Neural crest cell (in vitro differentiated cells): ENCODE results near the gene CDR2L. TPM values are rescaled to one million over a fixed set of nuclear protein-coding genes. Genes with fewer than 3 reads are reported as not detected.

Source experiments
- DNase-seq: peaks from one replicate; pipeline ENCODE4 v3.0.0; 2021; ENCODE audit warnings: low read depth, mixed read lengths, low spot score
- H3K27ac Mint-ChIP-seq: one replicate; pipeline ENCODE4 v1.8.0; 2021; ENCODE audit warnings: mild to moderate bottlenecking, mixed read lengths; ENCODE audit not compliant: unreplicated experiment
- H3K27me3 Mint-ChIP-seq: 2 replicates; pipeline ENCODE4 v1.8.0; 2021; ENCODE audit warnings: low read depth, mild to moderate bottlenecking, mixed read lengths
- H3K36me3 Mint-ChIP-seq: 2 replicates; pipeline ENCODE4 v1.8.0; 2021; ENCODE audit warnings: low read depth, mild to moderate bottlenecking, mixed read lengths
- H3K4me1 Mint-ChIP-seq: 2 replicates; pipeline ENCODE4 v1.8.0; 2021; ENCODE audit warnings: mixed read lengths
- H3K4me3 Mint-ChIP-seq: one replicate; pipeline ENCODE4 v1.8.0; 2021; ENCODE audit warnings: mild to moderate bottlenecking, mixed read lengths
- H3K9me3 Mint-ChIP-seq: 2 replicates; pipeline ENCODE4 v1.8.0; 2021; ENCODE audit warnings: mixed read lengths
- CTCF ChIP-seq: fragments of 200-600 bp; sonication (generic); conservative IDR thresholded peaks from 2 replicates; pipeline ENCODE4 v1.5.0; 2021; ENCODE audit warnings: antibody characterized with exemption, mild to moderate bottlenecking
- total RNA-seq: library from RNA; stranded (reverse); gene quantifications from 2 replicates; pipeline ENCODE4 v1.2.1, GENCODE V29; 2021

The CDR2L gene
- total RNA-seq, 1 donor from 2014 or later: 24.1 TPM

- H3K4me1 Mint-ChIP-seq: peaks cover 21% of the 10 kb centered on the region
- no peaks in the 10 kb centered on the region for H3K27me3 Mint-ChIP-seq
- H3K27ac Mint-ChIP-seq: peak overlapping the region; percentile 67
- no peak for DNase-seq
- H3K36me3 Mint-ChIP-seq: no peaks in the 10 kb centered on the region
- H3K4me3 Mint-ChIP-seq: peak overlapping the region; percentile 62
- H3K9me3 Mint-ChIP-seq: no peaks in the 10 kb centered on the region
- TF ChIP-seq CTCF: no peak
Measured at GRCh38 chr17:74990581-74991105, 3.2 kb downstream of the CDR2L start.

GRCh38 chr17:74992223-74992622 lies 4.8 kb downstream of the CDR2L start:
- Mint-ChIP-seq H3K9me3 (no peaks in the 10 kb centered on the region), H3K36me3 (no peaks in the 10 kb centered on the region), H3K27me3 (no peaks in the 10 kb centered on the region), H3K27ac (peak overlapping the region; percentile 60), H3K4me3 (peak overlapping the region; percentile 49), H3K4me1 (peaks cover 19% of the 10 kb centered on the region)
- no peak for DNase-seq
- TF ChIP-seq CTCF: no peak

- DNase-seq: no peak
- Mint-ChIP-seq H3K4me3 (no peak overlapping the region), H3K9me3 (no peaks in the 10 kb centered on the region), H3K27me3 (no peaks in the 10 kb centered on the region), H3K36me3 (no peaks in the 10 kb centered on the region), H3K27ac (no peak overlapping the region), H3K4me1 (peaks cover 5% of the 10 kb centered on the region)
- no peak for TF ChIP-seq CTCF
Measured at GRCh38 chr17:74994440-74994839, 7.0 kb downstream of the CDR2L start.

GRCh38 chr17:74995847-74996246 lies 8.4 kb downstream of the CDR2L start:
- TF ChIP-seq CTCF: no peak
- Mint-ChIP-seq H3K4me3 (no peak overlapping the region), H3K27me3 (no peaks in the 10 kb centered on the region), H3K36me3 (no peaks in the 10 kb centered on the region), H3K27ac (no peak overlapping the region), H3K9me3 (no peaks in the 10 kb centered on the region), H3K4me1 (peaks cover 4% of the 10 kb centered on the region)
- no peak for DNase-seq

- Mint-ChIP-seq H3K36me3 (no peaks in the 10 kb centered on the region), H3K4me1 (no peaks in the 10 kb centered on the region), H3K4me3 (no peak overlapping the region), H3K9me3 (no peaks in the 10 kb centered on the region), H3K27me3 (no peaks in the 10 kb centered on the region), H3K27ac (peak overlapping the region; percentile 66)
- TF ChIP-seq CTCF: no peak
- no peak for DNase-seq
Measured at GRCh38 chr17:74998783-74999182, 11.4 kb downstream of the CDR2L start.
